ACHN (cell line): ENCODE data around the gene NUP54.

Experiments used
- DNase-seq: peaks from one replicate; pipeline ENCODE4 v3.0.0-alpha.2; 2015
- in situ Hi-C: cut with HindIII; loops from 2 replicates; pipeline ENCODE4 v1.10.0; 2017; ENCODE audit warnings: low sequenced_read_pairs, low pct_ligation_motif_present, low pct_unique_long_range_greater_than_20kb

NUP54 gene

GRCh38 chr4:76148142-76148865 lies at the start of gene NUP54:
Gene NUP54 (minus strand): TSS chr4:76148397. CDS start chr4:76148374, 23 bp downstream.
- in situ Hi-C loops: no loop called here
- peak; percentile 95 for DNase-seq

- in situ Hi-C loops: no loop called here
- DNase-seq: peak; percentile 8
These were observed 49.0 kb upstream of the NUP54 start for GRCh38 chr4:76197031-76197743.

DNA sequence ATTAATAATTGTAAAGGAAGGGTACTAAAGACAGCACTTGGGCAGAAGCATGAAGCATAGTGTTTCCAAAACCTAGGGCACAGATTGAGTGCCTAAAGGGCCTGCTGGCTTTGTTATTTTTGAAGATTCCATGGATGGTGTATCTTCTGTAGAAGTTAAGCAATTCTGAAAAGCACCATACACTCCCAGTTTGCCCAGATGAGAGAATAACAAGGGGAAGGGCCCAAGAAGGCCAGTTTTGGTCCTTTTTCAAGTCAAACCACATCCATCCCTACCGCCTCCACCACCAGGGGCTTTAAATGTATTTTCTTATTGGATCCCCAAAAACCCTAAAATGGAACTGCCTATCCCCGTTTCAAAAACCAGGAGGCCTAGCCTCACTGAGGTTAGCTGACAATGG lies 48.2 kb upstream of the NUP54 start:
- no peak for DNase-seq
- in situ Hi-C loops: no loop called here

DNA sequence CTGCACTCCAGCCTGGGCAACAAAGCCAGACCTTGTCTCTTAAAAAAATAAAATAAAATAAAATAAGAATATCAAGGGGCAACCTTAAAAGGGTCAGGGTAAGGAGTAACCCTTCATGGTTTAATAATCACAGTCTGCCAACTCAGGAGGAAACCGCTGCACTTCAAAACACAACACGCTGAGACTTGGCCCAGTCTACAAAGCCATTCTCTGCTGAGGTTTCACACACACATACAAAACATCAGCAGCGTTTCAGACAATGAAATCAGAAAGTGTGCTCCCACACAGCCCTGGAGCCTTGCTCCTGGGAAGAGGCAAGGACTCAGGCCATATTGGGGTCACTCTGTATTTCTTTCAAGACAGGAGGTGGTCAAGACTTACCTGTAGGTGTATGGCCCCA lies 47.1 kb upstream of the NUP54 start:
- in situ Hi-C loops: no loop called here

GRCh38 chr4:76194325-76194724 lies 46.1 kb upstream of the NUP54 start:
- in situ Hi-C loops: no loop called here
- DNase-seq: peak; percentile 19

More for the DNA sequence above, 47.1 kb upstream of the NUP54 start:
- DNase-seq: no peak

- in situ Hi-C loops: no loop called here
- DNase-seq: no peak
These were observed 44.0 kb upstream of the NUP54 start for GRCh38 chr4:76192236-76192635.

GRCh38 chr4:76188557-76188956 lies 40.4 kb upstream of the NUP54 start:
- in situ Hi-C loops: no loop called here
- no peak for DNase-seq

GRCh38 chr4:76188149-76188548 lies 40.0 kb upstream of the NUP54 start:
- in situ Hi-C loops: no loop called here
- DNase-seq: no peak

DNA sequence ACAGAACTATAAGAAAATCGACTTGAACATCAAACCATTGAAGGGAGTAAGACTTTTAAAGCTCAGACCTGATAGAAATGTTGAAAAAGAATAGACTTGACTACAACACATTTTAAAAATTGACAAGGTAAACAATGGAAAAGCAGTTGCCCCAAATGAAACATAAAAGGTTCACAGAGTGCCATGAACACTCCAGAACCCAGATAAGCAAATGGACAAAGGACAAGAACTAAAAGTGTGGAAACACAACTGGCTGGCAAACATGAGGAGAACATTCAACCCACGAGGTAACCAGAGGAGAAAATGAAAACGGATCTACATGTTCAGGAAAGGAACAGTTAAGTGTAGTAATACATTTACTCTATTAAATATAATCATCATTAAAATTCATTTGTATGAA lies 39.0 kb upstream of the NUP54 start:
- in situ Hi-C loops: no loop called here
- DNase-seq: no peak

DNA sequence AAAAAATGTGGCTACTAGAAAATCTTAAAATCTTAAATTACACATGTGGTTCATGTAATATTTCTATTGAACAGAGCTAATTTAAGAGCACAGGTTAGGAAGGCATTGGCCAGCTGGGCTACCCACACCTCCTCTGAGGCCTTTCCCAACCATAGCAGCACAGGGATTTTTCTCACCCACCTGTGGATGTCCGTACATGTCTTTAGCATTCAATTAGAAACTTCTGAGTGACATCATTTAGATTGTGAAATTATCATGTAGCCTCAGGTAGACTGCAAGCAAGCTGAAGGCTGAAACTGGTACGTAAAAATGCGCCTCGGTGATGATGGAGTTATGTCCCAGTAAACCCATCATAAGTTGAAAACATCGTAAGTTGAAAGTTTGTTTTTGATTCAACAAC lies 34.3 kb upstream of the NUP54 start:
- in situ Hi-C loops: no loop called here
- no peak for DNase-seq

DNA sequence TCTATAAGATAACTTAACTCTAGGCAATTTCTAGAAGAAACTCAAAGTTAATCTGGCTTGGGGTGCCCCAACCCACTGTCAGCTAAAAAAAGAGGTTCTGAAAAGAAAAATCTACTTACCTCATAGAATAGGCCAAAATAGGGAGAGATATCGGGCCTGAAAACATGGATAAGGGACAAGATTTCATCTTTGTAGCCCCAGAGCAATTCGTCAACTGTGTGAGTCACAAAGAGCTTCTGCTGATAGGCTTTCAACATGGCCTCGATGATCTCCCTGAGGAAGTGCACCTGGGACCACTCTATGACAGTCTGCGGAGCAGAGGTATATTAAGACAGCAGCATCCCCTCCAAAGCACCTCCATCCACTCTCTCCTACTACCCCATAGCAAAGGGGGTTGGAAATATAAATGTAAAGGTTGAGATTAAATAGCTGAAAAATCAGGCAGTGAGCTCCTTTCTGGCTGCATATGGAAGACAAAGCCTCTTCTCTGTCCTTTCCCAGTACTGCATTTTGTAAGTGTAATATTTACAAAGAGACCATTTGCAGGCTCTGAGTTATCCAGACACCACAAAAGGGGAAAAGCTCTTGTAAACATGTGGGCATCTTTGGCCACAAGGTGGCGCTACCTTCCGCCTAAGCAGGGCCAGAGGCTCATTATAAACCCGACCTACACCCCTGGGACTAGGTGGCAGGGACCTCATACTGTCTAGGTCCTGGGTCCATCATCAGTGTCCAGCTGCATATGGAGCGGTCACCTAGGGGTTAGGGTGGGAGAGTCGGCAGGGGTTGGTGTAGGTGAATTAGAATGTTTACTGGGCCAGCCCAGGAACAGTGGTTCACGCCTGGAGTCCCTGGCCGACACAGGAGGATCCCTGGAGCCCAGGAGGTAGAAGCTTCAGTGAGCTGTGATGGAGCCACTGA lies 31.5 kb upstream of the NUP54 start:
- peak; percentile 72 for DNase-seq
- in situ Hi-C loops: no loop called here

- no peak for DNase-seq
- in situ Hi-C loops: no loop called here
These were observed 30.1 kb upstream of the NUP54 start for GRCh38 chr4:76178296-76178695.

DNA sequence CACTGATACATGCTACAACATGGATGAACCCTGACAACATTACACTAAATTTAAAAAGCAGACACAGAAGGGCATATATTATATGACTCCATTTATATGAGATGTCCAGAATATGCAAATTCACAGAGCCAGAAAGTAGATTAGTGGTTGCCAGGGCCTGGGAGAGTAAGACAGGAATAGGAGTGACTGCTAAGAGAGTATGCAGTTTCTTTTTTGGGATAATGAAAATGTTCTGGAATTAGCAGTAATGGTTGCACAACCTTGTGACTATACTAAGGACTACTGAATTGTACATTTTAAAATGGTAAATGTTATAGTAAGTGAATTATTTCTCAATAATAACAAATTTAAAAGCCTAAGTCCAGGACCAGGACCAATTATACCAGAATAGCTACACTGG lies 29.5 kb upstream of the NUP54 start:
- in situ Hi-C loops: no loop called here
- DNase-seq: no peak

GRCh38 chr4:76175336-76175735 lies 27.1 kb upstream of the NUP54 start:
- in situ Hi-C loops: no loop called here
- no peak for DNase-seq

- in situ Hi-C loops: no loop called here
- no peak for DNase-seq
These were observed 26.0 kb upstream of the NUP54 start for GRCh38 chr4:76174216-76174615.

DNA sequence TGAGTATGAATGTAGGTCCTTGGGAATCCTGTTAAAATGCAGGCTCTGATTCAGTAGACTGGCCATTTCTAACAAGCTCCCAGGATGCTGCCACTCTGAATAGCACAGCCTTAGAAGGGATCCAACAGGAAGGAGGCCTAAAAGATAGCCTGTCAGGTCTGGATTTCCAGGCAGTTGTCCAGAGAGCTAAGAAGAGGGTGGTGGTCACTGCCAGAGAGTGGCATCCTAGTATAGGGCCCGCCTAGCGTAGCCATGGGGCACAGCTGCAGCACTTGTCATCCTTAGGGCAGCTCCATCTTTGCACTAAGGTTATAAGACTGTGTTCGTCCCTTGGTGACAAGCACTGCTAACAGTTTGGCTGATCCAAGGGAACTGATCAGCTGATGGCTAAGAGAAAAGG lies 20.5 kb upstream of the NUP54 start:
- no peak for DNase-seq
- in situ Hi-C loops: no loop called here

- DNase-seq: no peak
- in situ Hi-C loops: no loop called here
These were observed 18.3 kb upstream of the NUP54 start for GRCh38 chr4:76166480-76166879.

GRCh38 chr4:76160355-76160754 lies 12.2 kb upstream of the NUP54 start:
- DNase-seq: no peak
- in situ Hi-C loops: no loop called here

GRCh38 chr4:76156635-76157034 lies 8.4 kb upstream of the NUP54 start:
- no peak for DNase-seq
- in situ Hi-C loops: no loop called here
